DND-41 (cell line): ENCODE results near the gene EPHA8.

ENCODE experiments used
- ATAC-seq: fragments of 200-7000 bp; cut with Tn5 transposase; 3 replicates; pipeline ENCODE4 v1.9.1; 2021; ENCODE audit warnings: low read depth; ENCODE audit not compliant: insufficient read depth
- DNase-seq: peaks from one replicate; pipeline ENCODE4 v3.0.0-alpha.2; 2020
- H2AFZ ChIP-seq: 2 replicates; pipeline ENCODE4 v1.6.0; 2012; ENCODE audit warnings: low read depth, low read length
- H3K27ac ChIP-seq: 2 replicates; pipeline ENCODE4 v1.5.1; 2012; ENCODE audit warnings: low read length, inconsistent platforms
- H3K27me3 ChIP-seq: fragments of 200-600 bp; sonication (generic); 2 replicates; pipeline ENCODE4 v1.6.0; 2012; ENCODE audit warnings: low read length, mild to moderate bottlenecking, inconsistent platforms; ENCODE audit not compliant: insufficient read depth, poor library complexity
- H3K36me3 ChIP-seq: 2 replicates; pipeline ENCODE4 v1.5.1; 2012; ENCODE audit warnings: low read length, inconsistent platforms; ENCODE audit not compliant: insufficient read depth
- H3K4me1 ChIP-seq: 2 replicates; pipeline ENCODE4 v1.5.1; 2012; ENCODE audit warnings: mild to moderate bottlenecking, low read length; ENCODE audit not compliant: insufficient read depth
- H3K4me2 ChIP-seq: 2 replicates; pipeline ENCODE4 v1.6.0; 2012; ENCODE audit warnings: mild to moderate bottlenecking, moderate library complexity, low read length, inconsistent platforms; ENCODE audit not compliant: insufficient read depth
- H3K4me3 ChIP-seq, 2 experiments: fragments of 200-600 bp in 1 of 2; shearing (Covaris generic) in 1 of 2; 2 replicates each; pipeline ENCODE4 v1.5.1; 2012 to 2016; ENCODE audit warnings: inconsistent platforms in 2 of 2, low read length in 2 of 2, mild to moderate bottlenecking in 2 of 2, low read depth in 1 of 2, moderate library complexity in 1 of 2
- H3K79me2 ChIP-seq: 2 replicates; pipeline ENCODE4 v1.6.0; 2012; ENCODE audit warnings: low read length, inconsistent platforms; ENCODE audit not compliant: insufficient read depth
- H3K9ac ChIP-seq: 2 replicates; pipeline ENCODE4 v1.6.0; 2012; ENCODE audit warnings: low read depth, mild to moderate bottlenecking, inconsistent platforms, low read length, moderate library complexity
- H3K9me3 ChIP-seq: 2 replicates; pipeline ENCODE4 v1.5.1; 2012; ENCODE audit warnings: low read length, moderate library complexity, mild to moderate bottlenecking, inconsistent platforms; ENCODE audit not compliant: insufficient read depth, severe bottlenecking
- H4K20me1 ChIP-seq: 2 replicates; pipeline ENCODE4 v1.6.0; 2012; ENCODE audit warnings: low read length; ENCODE audit not compliant: insufficient read depth
- EZH2 ChIP-seq: IDR thresholded peaks from 3 replicates; pipeline ENCODE4 v1.6.1; 2012; ENCODE audit warnings: borderline replicate concordance, low read depth, mild to moderate bottlenecking, moderate library complexity, low read length, inconsistent platforms; ENCODE audit not compliant: severe bottlenecking
- TF ChIP-seq, protein P1 (sequence below): IDR thresholded peaks from 2 replicates; pipeline ENCODE4 v1.5.1; 2012; ENCODE audit warnings: borderline replicate concordance, low read length, moderate library complexity, mild to moderate bottlenecking; ENCODE audit not compliant: poor library complexity, severe bottlenecking; ENCODE audit errors: extremely low read depth

Gene EPHA8

DNA sequence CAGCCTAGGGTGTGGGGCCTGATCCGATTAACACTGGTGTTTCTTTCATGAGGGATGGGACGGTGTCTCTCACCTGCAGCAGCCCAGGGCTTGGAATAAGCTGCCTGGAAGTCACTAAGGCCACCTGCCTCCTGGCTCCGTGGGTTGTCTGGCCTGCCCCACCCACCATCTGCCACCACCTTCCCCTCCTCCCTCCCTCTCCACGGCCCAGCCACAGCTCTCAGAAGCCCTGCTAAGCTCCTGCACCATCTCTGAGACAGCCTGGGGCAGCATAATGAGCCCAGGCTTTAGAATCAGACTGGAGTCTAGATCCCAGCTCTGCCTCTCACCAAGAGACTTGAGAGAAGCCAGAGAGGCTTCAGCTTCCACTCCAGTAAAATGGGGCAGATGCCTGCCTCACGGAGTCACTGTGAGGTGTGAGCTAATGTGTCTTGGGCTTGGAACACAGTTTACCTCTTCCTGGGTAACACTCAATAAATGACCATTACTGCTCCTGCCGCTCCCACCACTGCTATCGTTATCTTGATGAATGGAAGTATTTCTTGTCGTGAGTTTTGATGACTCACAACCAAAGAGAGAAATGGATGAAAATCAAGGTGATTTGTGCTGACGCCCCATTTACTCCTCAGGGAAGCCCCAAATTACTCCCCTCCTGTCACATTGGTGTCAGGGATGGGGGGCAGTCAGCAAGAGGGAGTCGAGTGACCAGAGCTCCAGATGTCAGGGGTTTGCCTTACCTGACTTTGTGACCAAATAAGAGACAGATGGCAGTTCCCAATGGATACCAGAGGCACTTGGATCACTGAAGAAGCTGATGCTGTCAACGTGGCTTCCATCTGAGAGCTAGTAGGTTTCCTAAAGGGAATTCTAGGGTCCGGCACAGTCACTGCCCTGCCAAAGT lies 49.6 kb downstream of the EPHA8 start:
- H4K20me1 ChIP-seq, result peaks cover 25% of the 10 kb centered on the region
- no peak for DNase-seq
- H3K27me3 ChIP-seq, result no peaks in the 10 kb centered on the region
- no peak overlapping the region for H2AFZ ChIP-seq
- TF ChIP-seq, protein P1, sequence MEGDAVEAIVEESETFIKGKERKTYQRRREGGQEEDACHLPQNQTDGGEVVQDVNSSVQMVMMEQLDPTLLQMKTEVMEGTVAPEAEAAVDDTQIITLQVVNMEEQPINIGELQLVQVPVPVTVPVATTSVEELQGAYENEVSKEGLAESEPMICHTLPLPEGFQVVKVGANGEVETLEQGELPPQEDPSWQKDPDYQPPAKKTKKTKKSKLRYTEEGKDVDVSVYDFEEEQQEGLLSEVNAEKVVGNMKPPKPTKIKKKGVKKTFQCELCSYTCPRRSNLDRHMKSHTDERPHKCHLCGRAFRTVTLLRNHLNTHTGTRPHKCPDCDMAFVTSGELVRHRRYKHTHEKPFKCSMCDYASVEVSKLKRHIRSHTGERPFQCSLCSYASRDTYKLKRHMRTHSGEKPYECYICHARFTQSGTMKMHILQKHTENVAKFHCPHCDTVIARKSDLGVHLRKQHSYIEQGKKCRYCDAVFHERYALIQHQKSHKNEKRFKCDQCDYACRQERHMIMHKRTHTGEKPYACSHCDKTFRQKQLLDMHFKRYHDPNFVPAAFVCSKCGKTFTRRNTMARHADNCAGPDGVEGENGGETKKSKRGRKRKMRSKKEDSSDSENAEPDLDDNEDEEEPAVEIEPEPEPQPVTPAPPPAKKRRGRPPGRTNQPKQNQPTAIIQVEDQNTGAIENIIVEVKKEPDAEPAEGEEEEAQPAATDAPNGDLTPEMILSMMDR, result no peak
- TF ChIP-seq EZH2, result no peak
- no peak for ATAC-seq
- no peak overlapping the region for H3K4me3 ChIP-seq
- H3K9ac ChIP-seq, result no peak overlapping the region
- no peaks in the 10 kb centered on the region for H3K4me1 ChIP-seq
- H3K4me2 ChIP-seq, result no peak overlapping the region
- no peaks in the 10 kb centered on the region for H3K9me3 ChIP-seq
- no peaks in the 10 kb centered on the region for H3K79me2 ChIP-seq
- H3K36me3 ChIP-seq, result no peaks in the 10 kb centered on the region
- H3K27ac ChIP-seq, result no peak overlapping the region

DNA sequence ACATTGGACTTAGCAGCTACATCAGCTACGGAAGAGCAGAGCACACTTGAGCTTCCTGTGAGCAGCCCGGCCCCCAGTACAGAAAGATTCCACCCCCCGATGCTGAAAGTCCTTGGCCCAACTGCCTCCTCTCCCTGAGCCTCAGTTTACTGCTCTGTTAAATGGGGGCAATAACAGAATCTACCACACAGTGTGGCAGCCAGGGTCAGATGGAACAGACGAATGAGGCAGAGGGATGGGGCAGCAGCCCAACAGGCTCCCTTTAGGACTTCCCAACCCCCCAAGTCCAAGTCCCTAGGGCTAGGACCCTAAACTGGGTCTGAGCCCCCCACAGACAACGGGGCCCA lies 50.3 kb downstream of the EPHA8 start:
- ATAC-seq (no peak), DNase-seq (no peak)
- no peak overlapping the region for H3K4me3 ChIP-seq
- no peak overlapping the region for H3K27ac ChIP-seq
- no peaks in the 10 kb centered on the region for H3K27me3 ChIP-seq
- no peaks in the 10 kb centered on the region for H3K79me2 ChIP-seq
- H3K4me2 ChIP-seq, result no peak overlapping the region
- TF ChIP-seq EZH2, result no peak
- TF ChIP-seq, protein P1, result no peak
- no peaks in the 10 kb centered on the region for H3K4me1 ChIP-seq
- no peaks in the 10 kb centered on the region for H3K9me3 ChIP-seq
- no peak overlapping the region for H3K9ac ChIP-seq
- peaks cover 25% of the 10 kb centered on the region for H4K20me1 ChIP-seq
- H2AFZ ChIP-seq, result no peak overlapping the region
- H3K36me3 ChIP-seq, result no peaks in the 10 kb centered on the region

DNA sequence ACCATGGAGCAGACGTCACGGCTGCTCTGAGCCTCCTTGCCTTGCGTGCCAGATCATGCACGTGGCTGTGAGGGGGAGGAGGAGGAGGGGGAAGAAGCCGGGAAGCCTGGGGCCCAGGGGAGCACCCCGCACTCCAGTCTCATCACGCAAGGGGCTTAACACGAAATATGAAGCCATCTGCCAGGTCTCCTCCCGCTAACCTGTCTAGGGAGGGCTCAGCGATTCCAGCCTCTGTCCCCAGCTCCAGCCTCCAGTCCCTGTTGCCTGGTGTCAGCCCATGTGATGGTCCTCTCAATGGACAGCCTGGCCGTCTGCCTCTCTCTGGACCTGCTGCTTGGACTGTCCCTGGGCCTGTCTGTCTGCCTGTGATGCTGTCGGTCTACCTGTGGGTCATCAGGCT lies 50.7 kb downstream of the EPHA8 start:
- Histone ChIP-seq H3K4me3 (no peak overlapping the region), H3K9me3 (no peaks in the 10 kb centered on the region), H4K20me1 (peaks cover 25% of the 10 kb centered on the region), H3K79me2 (no peaks in the 10 kb centered on the region), H3K36me3 (no peaks in the 10 kb centered on the region), H3K27me3 (no peaks in the 10 kb centered on the region), H2AFZ (no peak overlapping the region), H3K4me1 (no peaks in the 10 kb centered on the region), H3K4me2 (no peak overlapping the region), H3K9ac (no peak overlapping the region), H3K27ac (no peak overlapping the region)
- no peak for TF ChIP-seq EZH2
- DNase-seq (no peak), ATAC-seq (no peak)

- Histone ChIP-seq H3K27ac (no peak overlapping the region), H3K4me3 (no peak overlapping the region), H3K4me1 (no peaks in the 10 kb centered on the region), H3K27me3 (no peaks in the 10 kb centered on the region), H3K9me3 (no peaks in the 10 kb centered on the region), H3K36me3 (no peaks in the 10 kb centered on the region), H3K4me2 (no peak overlapping the region), H2AFZ (no peak overlapping the region), H3K9ac (no peak overlapping the region), H3K79me2 (no peaks in the 10 kb centered on the region), H4K20me1 (peaks cover 26% of the 10 kb centered on the region)
- no peak for ATAC-seq
- no peak for DNase-seq
- TF ChIP-seq EZH2, result no peak
- TF ChIP-seq, protein P1, result no peak
These were observed 52.6 kb downstream of the EPHA8 start for GRCh38 chr1:22615886-22616285.
